ENCODE measurements around the gene LGR5.

- TF ChIP-seq ZNF274 (IDR thresholded peaks at IDR 0.05; ENCODE audit: low read depth, low read length) = no peak
- no peak for TF ChIP-seq YY1 (IDR thresholded peaks at IDR 0.05; ENCODE audit: insufficient read depth, insufficient read length)
- no peak for TF ChIP-seq SUZ12 (IDR thresholded peaks at IDR 0.05; ENCODE audit: extremely low read depth, insufficient read depth, insufficient read length)
These were observed 8.1 kb downstream of the LGR5 start for GRCh38 chr12:71447691-71448132.

All from NT2/D1 (cell line).